ENCODE results near the gene PHLDB3.

DNA sequence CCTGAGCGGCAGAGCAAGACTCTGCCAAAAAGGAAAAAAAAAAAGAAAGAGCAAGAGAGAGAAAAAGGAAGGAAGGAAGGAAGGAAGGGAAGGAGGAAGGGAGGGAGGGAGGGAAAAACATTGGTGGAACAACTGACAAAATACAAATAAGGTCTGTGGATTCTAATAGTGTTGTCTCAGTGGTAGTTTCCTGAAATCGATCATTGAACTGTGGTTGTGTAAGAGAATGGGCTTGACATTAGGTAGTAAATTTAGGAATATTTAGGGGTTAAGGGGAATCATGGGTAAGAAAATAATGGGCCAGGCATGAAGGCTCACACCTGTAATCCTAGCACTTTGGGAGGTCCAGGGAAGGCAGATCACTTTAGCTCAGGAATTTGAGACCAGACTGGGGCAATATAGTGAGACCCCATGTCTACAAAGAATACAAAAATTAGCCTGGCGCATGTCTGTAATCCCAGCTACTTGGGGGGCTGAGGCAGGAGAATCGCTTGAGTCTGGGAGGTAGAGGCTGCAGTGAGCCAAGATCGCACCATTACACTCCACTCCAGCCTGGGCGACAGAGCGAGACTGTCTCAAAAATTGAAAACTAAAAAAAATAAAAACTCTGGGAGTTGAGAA lies 14.5 kb downstream of the PHLDB3 start:
- no peak for TF ChIP-seq EZH2 (IDR thresholded peaks at IDR 0.05)
- no peak for TF ChIP-seq FOXP2 (optimal IDR thresholded peaks at IDR 0.05; ENCODE audit: control extremely low read depth, extremely low read length, insufficient read depth)
- TF ChIP-seq POLR2AphosphoS5 (IDR thresholded peaks at IDR 0.05; ENCODE audit: borderline replicate concordance, low read depth, low read length): no peak

Measured in SK-N-MC (cell line).